CD4-positive, alpha-beta T cell treated with Interleukin-15 for 1 hour (primary cell): ENCODE results near the gene CLMN.
A peak's percentile ranks its signal among the peaks of the same experiment; 100 is the strongest.

Source experiments
- DNase-seq: peaks from one replicate; pipeline ENCODE4 v3.0.0-alpha.2; 2020

Gene CLMN

DNA sequence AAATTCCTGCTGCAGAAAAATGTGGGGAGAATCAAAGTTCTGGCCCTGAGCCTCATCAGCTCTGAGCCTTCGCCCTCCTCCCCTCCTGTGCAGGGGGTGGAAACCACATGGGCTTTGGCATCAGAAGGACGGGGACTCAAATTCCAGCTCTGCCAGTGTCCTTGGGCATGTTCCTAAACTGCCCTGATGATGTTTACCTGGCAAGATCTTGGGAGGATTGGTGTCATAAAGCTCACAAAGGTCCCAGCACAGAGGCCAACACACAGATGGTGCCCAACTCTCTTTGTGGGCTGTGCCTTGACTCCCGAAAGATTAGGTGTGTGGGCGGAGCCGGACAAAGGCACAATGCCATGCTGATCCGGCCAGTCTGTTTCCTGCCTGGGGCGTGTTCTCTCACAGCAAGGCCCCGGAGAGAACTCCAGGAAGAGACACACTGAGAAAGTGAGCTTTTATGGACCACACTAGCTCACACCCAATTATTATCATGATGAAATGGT, 20.5 kb upstream of the CLMN start:
- DNase-seq: no peak

DNA sequence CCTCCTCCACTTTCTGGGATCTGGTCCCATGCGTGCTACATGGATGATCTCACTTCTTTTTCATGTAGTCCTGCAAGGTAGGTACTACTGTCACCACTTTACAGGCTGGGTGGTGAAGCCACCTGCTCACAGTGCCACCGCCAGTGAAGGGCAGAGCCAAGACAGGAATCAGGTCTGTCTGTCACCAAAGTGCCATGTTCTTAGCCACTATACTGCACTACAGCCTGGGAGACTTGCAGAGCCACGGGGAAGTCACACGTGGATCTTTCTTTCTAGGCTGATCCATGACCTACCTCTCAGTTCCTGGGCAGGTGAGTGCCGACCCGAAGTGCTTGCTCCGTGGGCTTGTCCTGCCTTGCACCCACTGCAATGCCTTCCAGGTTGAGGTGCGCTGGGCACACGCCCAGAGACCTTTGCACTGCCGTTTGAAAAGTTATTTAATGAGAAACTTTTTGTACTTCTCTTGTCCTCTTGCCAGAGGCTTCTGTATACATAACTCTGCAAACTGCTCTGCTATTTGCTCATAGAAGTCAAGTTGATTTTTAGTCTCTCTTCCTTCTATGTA, 19.7 kb upstream of the CLMN start:
- no peak for DNase-seq

DNA sequence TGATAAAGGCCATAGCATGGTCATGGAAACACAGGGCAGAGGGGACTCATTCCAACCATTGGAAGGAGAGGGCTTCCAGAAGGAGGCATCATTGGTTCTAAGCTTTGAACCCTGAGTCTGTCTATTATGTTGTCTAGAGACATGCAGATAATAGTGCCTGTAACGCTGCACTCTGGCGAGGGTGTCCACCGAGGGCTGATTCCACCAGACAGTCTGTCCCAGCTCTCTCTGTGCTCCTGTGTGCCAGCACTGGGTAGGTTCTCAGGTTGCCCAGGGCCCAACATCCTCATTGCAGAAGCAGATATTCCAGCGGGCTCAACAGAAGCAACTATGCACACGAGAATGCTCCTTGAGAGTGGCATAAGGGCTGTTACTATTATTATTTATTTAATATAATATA, 18.7 kb upstream of the CLMN start:
- DNase-seq: no peak

DNA sequence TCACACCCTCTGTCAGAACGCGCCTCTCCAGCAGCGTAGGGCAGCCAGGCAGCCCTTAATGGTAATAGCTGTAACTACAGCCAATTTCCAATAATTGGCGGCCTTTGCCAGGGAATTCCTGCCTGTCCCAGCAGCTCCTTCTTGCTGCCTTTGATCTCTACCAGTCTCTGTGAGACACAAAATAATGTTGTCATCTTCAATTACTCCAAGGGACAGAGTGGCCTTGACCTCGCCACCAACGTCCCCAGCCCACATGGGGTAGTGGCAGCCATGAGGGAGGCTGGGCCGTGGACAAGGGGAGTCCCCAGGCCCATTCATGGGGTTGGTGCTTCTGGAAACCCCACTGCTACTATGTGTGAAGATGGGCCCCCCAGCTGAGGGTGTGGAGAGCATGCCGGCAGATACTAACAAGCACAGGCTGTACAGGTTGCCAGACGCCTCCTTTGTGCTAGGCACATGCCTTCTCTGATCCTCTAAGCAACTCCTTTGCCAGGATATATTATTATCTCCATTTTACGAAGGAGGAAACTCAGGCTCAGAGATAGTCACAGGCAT, 17.4 kb upstream of the CLMN start:
- no peak for DNase-seq

DNA sequence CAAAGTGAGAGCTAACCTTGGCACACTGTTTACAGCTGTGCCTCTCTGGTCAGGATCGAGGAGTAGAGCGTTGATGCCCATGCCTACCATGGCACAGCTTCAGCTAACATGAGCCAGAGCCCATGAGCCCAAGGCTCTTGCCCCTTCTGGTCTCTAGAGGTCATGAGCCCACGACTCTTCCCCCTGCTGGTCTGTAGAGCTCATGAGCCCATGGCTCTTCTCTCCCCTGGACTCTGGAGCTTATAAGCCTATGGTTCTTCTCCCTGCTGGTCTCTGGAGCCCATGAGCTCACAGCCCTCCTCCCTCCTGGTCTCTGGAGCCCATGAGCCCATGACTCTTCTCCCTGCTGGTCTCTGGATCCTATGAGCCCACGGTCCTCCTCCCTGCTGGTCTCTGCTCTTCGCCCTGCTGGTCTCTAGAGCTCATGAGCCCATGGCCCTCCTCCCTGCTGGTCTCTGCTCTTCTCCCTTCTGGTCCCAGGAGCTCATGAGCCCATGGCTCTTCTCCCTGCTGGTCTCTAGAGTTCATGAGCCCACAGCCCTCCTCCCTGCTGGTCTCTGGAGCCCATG, 16.6 kb upstream of the CLMN start:
- DNase-seq: no peak

DNA sequence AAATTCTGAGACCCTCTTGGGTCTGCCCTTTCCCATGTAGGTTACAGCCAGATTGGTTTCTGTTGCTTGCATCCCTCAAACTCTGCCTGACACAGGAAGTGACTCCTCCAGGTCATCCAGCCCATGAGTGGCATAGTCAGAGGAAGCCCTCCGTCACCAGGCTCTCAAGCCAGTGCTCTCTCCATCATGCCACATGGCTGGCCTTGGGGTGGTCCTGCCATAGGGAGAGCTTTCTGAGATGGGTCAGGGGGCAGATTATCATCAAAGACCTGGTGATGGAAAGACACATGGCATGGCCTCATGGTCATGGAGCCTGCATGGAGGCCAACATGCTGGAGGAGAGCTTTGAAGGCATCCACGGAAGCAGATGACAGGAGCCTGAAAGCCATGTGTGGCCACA, 15.4 kb upstream of the CLMN start:
- DNase-seq: no peak

DNA sequence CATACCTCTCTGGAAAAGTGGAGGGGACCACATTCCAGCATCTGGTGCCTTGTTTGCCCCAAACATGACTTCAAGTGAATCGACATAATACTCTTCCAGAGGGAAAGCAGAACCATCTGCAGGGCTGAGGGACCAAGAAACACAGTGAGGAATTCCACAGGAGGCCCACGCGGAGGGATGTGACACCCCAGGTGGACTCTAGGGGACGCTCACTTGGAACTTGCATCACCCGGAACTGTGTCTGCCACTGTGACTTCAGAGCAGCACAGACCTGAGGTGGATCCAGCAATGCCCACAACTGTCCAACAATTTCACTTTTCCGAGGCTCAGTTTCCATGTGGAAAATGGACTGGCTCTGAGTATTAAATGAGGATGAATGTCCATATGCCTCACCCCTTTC, 14.3 kb upstream of the CLMN start:
- no peak for DNase-seq

DNA sequence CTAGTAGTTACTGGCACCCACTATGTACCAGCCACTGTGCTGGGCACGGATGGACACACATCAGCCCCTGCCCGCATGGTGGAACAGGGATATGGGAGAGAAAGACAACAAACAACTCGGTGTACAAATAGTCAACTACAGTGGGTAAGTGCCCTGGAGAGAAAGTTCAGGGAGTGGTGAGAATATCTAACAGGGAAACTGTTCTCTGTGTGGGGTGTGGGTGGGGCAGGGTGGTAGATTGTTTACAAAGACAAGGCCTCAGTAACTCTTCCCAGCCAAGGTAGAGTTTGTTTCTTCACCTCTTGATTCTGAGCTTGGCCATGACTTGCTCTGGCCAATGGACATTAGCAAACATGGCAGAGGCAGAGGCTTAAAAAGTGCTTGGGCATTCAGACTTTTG, 12.9 kb upstream of the CLMN start:
- DNase-seq: no peak

DNA sequence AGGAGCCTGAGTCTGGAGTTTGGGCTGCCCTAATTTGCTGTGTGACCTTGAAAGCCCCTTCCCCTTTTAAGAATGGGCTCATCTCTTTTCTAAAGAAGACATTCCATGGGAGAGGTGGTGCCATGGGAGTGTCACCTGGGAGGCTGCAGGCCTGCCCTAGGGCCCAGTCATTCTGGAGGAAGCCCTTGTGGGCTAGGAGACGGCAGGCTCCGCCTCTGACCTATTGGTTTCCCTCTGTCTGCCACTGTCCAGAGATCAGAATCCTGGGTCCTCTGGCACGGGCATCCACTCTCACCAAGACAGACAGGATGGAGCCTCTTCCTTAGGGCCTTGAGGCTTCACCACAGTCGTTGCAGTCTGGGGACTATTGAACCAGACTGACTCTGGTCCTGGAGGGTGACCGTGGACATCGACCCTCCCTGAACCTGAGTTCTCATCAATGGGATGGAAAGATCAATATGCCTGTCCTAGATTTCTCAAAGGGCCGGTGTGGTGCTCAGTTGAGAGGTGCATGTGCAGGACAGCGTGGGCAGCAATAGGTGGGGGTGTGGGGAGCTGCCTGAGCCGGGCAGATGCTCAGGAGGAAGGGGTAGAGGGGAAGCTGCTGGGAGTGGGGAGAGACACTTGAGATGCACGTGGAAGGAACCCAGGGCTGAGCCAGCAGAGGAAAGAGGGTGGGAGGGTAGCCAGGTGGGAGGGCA, 12.2 kb upstream of the CLMN start:
- no peak for DNase-seq

DNA sequence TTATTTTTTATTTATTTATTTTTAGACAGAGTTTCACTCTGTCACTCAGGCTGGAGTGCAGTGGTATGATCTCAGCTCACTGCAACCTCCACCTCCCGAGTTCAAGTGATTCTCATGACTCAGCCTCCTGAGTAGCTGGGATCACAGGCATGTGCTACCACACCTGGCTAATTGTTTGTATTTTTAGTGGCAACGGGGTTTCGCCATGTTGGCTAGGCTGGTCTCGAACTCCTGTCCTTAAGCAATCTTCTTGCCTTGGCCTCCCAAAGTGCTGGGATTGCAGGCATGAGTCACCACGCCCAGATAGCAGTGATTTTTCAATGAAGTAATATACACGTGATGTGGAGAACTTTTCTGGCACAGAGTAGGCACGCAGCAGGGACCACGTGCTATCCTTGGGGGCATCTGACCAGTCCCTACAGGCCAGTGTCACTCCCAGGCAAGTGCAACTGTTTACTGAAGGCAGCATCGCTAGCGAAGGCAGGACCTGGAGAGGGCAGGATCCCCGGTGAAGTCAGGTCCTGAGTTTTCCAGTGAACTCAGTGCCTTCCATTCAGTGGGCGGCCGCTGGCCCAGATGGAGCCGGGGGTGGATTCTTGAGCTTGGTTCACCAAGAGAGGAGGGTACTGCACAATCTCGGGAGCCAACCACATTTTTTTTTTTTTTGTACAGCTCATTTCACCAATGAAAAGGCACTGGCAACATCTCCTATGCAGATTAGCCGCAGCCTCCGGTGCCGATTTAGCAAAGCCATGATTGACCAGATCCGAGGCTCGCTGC, 11.1 kb upstream of the CLMN start:
- DNase-seq: no peak

DNA sequence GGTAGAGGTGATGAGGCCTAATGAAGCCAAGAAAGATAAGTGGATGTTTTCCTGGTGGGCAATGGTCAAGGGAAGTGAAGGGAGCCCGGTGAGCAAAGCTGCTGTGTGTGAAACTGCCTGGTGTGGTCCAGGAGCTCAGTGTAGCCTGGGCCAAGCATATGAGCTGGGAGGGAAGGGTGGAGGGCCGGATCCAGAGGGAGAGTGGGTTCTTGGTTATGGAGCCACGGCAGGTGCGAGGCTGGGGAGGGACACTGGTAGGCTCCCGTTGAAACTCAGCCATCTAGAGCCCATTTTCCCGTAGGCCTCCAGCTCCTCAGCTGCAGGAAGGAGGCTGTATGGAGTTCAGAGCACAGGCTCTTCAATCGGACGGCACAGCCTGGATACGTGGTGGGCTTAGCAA, 10.2 kb upstream of the CLMN start:
- DNase-seq: no peak

DNA sequence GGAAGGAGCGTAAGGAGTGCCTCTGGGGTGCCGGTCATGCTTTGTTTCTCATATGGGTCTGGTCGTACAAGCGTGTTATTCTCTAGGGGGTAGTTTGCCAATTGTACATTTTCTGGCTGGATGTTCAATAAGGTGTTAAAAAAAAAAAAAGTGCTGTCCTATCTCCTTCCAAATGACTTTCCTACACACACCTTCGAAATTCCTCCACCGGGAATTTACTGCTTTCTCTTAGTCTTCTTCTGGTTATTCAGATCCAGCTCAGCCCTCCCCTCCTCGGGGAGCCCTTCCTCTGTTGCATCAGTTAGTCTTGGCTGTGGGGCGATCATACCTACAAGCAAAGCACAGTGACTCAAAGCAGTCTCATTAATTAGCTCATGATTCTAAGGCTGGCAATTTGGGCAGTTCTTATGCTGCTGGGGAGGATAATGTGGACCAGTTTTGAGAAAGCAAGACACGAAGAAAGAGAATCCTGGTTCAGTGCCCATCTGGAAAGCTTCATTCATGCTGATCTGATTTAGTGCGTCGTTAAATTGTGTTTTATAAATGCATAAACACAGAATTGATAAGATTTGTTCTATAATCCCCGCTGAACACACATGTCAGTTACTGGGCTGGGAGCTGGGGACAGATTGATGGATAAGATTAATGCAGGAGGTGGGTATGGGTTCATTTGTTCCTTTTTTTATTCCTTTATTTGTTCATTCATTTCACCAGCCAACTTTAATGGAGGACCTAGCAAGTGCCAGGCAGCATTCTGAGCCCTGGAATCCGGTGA, 9.2 kb upstream of the CLMN start:
- no peak for DNase-seq

DNA sequence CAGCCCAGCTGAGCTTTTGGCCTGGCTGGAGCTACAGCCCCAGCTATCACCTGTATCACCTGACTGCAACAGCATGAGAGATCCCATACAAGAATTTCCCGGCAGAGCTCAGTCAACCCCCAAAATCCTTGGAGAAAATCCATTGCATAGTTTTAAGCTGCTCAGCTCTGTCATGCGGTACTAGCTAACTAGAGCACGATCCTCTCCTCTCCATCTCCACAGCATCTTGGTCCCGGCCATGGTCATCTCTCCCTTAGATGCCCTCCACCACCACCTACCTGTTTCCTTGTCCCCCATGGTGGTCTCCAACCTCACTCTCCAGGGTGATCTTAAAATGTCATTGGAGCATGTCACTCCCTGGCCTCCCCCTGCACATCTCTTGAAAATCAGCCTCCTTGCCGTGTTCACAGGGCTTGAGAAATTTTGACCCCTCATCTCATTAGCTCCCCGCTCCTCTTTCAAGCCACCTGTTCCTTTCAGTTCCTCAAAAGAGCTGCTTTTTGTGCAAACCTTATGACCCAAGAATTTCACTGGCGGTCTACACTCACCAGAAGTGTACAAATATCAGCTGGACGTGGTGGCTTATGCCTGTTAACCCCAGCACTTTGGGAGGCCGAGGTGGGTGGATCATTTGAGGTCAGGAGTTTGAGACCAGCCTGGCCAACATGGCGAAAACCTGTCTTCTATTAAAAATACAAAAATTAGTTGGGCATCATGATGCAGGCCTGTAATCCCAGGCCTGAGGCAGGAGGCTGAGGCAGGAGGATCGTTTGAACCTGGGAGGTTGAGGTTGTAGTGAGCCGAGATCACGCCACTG, 8.1 kb upstream of the CLMN start:
- peak; percentile 54 for DNase-seq

DNA sequence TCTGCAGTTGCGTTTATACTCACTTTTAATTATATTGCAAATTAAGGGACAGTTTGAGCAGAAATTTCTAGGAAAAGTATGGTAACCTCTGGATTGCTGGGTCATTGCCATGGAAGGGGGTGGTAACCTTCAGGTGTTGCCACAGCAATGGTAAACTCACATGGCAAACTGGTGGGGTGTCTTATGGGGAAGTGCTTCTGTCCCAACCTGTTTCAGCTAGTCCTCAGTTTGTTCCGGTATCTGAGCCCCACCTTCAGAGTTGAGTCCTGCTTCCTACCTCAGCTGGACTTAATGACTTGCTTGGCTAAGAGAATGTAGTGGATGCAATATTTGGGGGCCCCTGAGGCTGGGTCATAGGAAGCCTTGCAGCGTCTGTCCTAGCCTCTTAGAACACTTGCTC, 7.3 kb upstream of the CLMN start:
- DNase-seq: peak; percentile 43

DNA sequence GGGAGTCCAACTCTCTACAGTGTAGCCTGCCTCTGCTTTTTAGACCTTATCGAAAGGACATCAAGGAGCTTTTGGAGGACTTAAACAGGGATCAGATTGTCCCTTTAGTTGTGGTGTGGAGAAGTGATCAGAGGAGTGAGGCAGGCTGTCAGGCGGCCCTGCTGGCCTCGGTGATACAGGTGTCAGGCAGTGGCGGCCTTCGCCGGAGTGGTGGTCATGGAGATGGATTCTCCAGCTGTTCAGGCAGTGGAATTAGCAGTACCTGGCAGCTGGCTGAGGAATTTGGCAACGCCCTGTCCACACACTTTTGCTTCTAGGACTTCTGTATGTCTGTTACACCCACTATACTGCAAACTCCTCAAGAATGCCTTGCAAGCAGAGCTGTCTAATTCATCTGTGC, 4.2 kb upstream of the CLMN start:
- DNase-seq: no peak

DNA sequence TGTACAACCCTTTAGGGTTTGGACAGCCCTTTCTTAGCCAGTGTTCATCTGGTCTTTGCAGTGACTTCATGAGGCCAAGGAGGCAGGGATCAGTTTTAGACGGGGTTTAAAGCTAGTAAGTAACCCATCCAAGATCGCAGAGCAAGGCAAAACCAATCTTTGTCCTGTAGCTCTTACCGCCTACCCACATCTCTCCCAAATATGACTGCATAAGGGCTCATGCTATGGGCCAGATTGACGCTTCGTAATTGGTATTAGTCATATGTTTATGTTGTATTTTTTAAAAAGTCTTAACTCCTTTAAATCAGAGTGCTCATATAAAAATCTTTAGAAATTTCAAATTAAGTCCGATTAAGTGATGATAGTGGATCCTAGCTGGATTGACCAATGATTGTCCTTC, 3.7 kb upstream of the CLMN start:
- no peak for DNase-seq

DNA sequence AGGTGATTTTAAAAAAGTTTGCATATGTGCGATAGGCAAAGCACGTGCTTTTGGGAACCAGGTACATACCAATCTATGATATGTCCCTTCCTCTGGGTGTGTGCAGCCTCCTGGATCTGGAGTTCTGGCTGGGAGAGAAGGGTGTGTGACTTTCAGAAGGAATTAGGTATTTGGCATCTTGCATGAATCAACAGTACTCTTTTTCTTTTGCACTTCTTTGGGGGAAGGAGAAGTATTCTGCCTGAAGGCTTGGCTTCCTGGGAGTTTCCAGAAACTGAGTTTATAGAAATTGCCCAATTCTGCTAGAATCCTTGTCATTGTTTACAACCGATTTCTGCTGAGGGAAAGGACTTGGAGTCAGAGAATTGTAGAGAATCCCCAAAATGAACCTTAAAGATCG, 2.9 kb upstream of the CLMN start:
- DNase-seq: no peak

DNA sequence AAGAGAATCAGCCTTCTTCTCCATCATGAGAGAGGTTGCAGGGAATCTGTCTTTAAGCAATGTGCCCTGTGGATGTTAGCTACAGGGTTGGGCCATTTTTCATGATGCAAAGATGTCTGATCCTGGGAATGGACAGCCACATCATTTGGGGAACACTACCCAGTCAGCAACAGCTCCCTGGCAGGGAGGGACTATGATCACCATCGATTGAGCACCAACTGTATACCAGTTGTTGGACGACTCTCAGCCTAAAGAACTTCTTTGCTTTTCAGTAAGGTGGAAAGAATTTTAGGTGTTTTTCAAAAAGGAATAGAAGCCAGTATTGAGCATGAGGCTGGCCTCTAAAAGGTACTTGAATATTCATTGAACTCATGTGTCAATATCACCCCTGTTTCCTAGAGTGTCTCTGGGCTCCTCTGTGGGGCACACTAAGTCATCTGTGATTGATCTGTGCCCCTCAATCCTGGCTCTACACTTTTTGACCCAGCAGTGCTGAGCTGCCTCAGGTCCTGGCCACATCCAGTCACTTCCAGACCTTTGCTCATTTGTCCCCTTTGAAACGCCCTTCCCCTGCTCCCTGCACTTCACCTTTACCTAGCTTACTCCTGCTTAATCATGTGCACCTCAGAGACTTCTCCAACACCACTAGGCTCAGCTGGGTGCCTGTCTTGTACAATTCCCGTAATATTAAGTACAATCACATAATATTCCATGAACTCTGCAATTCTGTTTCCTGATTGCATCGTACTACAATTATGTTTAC, 2.2 kb upstream of the CLMN start:
- no peak for DNase-seq

DNA sequence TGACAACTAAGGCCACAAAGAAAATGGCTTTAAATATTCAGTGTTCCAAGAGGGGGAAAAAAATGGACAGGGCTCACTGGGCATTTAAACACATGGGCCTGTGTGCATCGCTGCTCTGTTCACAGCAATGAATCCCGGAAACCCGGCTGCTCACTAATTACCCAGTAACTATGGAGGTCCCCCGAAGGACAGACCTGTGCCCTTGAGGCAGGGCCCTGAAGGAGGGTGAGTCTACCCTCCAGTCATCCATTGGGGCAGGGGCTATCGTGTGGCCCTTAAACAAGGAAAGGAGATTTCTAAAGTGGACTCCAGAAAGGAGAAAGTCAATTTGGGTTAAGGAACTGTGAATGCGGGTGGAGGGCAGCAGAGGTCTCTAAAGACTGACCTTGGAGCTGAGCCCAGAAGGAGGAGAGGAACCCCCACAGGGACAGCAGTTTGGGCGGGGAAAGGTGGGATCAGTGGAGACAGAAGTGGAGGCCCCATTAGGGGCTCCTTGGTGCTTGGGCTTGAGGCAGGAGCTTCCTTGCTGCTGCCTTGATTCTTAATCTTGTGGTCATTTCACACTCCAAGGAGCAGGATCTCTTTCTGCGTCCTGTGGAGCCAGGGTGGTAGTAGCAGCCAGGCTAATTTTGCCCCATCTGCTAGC, 1.4 kb upstream of the CLMN start:
- no peak for DNase-seq

DNA sequence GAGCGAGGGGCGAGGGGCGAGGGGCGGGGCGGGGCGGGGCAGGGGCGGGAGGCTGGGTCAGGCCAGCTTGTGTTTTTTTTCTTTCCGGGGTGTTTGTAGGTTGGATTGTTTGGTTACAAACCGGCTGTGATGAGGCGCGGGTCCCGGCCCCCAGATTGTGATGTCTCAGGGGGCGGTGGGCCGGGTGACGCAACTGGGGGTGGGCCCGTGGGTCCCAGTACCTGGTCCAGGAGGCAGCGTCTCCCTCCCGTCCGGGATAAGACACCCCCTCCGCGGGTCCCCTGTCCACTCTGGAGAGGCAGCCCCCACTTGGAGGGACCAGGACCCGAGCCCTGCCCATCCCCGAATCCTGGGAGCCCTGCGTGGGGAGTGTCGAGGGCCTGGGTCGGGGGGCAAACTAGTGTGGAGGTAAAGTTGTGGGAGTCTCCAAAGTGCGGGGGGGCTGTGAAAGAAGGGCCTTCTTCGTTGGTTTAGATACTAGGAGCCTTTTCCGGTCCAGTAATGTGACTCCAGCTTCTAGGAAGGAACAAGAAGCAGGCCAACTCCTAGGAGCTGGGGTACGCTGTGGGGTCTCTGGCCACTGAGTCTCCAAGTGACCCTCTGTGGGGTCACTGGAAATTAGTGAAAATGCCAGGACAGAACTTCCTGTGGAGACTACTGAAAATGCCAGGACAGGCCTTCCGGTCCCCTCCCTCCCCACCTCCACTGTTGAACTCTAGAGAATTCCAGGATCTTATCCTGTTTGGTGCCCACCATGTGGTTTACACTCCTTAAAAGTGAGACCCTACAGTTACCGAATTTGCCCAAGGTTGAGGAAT, 579 bp upstream of the CLMN start:
- no peak for DNase-seq
